Activated CD4-positive, alpha-beta memory T cell treated with anti-CD3 and anti-CD28 coated beads for 36 hours (primary cell): ENCODE data around the gene RBM44. TPM values are rescaled to one million over a fixed set of nuclear protein-coding genes. Genes with fewer than 3 reads are reported as not detected.

Experiments used
- CTCF ChIA-PET: fragments of 350-600 bp; sonication (Branson Sonifier 250); formaldehyde crosslinking; loops from one replicate; lab custom pipeline; 2021; ENCODE audit warnings: antibody characterized with exemption, inconsistent platforms; lab: Charles Lee
- POLR2A ChIA-PET: fragments of 350-600 bp; sonication (Branson Sonifier 250); formaldehyde crosslinking; loops from one replicate; lab custom pipeline; 2021; ENCODE audit warnings: antibody characterized with exemption; lab: Charles Lee
- DNase-seq: peaks from one replicate; pipeline ENCODE4 v3.0.0-alpha.2; 2020
- H3K27ac Mint-ChIP-seq: one replicate; pipeline ENCODE4 v1.8.0; 2021; ENCODE audit warnings: mixed read lengths
- H3K27me3 Mint-ChIP-seq: one replicate; pipeline ENCODE4 v1.8.0; 2021; ENCODE audit warnings: mixed read lengths
- H3K36me3 Mint-ChIP-seq: one replicate; pipeline ENCODE4 v1.8.0; 2021; ENCODE audit warnings: mixed read lengths
- H3K4me1 Mint-ChIP-seq: one replicate; pipeline ENCODE4 v1.8.0; 2021; ENCODE audit warnings: low read depth, mixed read lengths
- H3K4me3 Mint-ChIP-seq: one replicate; pipeline ENCODE4 v1.8.0; 2021; ENCODE audit warnings: mild to moderate bottlenecking, mixed read lengths
- H3K9me3 Mint-ChIP-seq: one replicate; pipeline ENCODE4 v1.8.0; 2021; ENCODE audit warnings: mixed read lengths
- intact Hi-C: fragments of 100-400 bp; cut with micrococcal nuclease; formaldehyde crosslinking; loops from one replicate; pipeline ENCODE4 v1.15.1; 2023
- total RNA-seq, 2 experiments: library from RNA; stranded (reverse); gene quantifications; one replicate each; pipeline ENCODE4 v1.2.3, GENCODE V29; 2021

RBM44 gene
- total RNA-seq, 2 experiments from 2014 or later = 0.69 to 0.75 TPM

DNA sequence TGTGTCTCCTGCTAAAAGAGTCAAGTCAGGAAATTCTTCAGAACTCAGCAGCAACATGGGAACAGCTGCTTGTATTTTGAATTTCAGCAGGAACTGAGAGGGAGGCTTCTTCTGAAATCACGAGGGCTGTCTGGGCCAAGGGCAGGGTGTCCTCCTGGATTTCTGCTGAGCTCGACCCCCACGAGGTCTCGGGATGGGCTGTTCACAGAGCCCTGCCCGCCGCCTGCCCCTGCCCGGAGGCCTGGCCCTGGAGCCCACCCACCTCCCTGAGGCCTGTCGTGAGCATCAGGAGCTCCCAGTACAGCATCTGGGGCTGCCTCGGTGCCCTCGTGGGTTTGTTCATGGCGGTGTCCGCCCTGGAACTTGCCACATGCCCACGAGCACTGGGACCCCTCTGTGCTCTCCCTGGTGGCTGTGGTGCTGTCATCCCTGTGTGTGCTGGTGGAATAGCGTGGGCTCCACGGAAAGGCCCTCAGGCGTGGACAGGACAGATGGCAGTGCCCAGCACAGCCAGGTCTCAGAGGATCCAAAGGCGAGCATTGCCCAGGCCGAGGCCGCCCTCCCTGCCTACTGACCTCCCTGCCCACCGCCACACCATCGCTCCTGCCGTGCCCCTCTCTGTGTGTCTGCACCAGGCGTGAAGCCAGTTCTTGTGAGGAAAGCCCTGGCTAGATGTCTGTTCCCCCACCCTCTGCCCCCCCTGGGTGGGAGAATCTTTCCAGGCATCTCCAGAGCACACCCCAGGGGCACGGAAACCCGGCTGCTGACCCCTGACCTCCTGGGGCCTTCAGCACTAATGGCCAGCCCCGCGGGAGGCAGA, 86.7 kb downstream of the RBM44 start:
- no peak for DNase-seq
- intact Hi-C loops = no loop called here
- Mint-ChIP-seq H3K36me3 (no peaks in the 10 kb centered on the region), H3K27ac (no peak overlapping the region), H3K4me3 (no peak overlapping the region), H3K9me3 (no peaks in the 10 kb centered on the region), H3K27me3 (no peaks in the 10 kb centered on the region), H3K4me1 (no peaks in the 10 kb centered on the region)
- ChIA-PET CTCF (no interaction called here), POLR2A (no interaction called here)

DNA sequence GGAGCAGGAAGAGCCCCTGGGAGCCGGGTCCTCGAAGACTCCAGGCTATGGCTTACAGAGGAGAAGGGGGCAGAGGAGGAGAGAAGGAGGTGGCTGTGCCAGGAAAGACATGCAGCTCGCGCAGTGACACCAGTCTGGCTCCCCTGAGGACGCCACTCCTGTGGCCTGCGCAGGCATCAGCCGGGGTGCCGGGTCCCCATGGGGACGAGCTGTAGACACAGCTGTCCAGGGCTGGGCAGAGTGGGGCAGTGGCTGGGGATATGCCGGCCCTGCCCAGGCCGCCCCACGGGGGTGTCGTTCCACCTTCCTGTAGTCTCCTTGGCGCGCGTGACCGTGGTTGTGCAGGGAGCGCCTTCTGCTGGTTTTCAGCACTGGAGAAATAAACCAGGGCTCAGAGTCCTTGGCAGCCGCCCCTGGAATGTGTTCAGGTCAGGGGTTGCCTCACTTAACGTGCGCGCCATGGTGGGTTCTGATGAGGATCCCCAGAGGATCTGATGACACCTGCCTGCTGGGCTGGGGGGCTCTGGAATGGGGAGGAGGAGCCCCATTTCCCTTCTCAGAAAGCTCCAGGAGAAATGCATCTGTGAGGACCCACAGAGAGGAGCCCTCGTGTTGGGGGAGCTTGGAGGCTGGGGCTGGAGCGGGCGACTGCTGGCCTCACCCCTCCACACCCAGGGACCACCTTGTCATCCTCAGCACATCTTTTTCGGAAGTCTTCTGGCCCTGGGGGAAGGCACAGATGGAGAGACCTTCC, 87.5 kb downstream of the RBM44 start:
- POLR2A ChIA-PET = no interaction called here
- intact Hi-C loops = no loop called here
- H3K4me3 Mint-ChIP-seq = no peak overlapping the region

DNA sequence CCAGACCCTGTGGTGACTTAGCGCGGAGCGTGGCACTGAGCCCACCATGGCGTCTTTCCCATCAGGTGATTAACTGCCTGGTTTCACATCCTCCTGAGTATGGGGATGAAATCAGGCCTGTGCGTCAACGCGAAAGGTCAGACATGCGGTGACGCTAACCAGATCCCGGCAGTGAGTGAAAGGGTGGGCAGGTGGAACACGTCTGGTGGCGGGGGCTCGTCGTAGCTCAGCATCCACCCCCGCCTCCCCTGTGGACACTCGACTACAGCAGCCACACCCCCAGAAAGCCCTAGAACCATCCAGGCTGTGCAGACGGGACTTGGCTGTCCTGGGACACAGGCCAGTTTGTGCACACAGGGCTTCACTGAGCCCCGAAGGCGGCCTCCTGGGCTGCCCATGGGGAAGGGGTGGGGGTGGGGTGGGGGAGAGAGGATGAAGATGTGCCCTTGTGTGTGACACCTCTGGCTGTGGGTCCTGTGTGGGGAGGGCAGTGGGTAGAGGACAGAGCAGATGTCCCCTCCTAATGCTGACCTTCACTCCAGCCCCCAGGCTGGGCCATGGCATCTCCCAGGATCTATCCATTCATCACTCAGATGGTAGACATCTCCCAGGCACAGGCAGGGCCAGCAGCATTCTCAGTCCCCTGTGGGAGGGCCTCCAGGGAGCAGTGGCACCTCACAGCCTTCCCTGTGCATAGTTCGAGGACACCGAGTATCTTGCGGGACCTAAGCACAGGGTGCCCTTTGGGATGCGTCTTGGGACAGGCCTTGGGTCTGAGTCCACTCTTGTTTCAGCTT, 88.3 kb downstream of the RBM44 start:
- no peaks in the 10 kb centered on the region for H3K27me3 Mint-ChIP-seq
- intact Hi-C loops = no loop called here
- H3K4me1 Mint-ChIP-seq = no peaks in the 10 kb centered on the region
- no peaks in the 10 kb centered on the region for H3K9me3 Mint-ChIP-seq
- CTCF ChIA-PET = no interaction called here
- no peak overlapping the region for H3K27ac Mint-ChIP-seq
- H3K4me3 Mint-ChIP-seq = no peak overlapping the region
- POLR2A ChIA-PET = no interaction called here
- no peaks in the 10 kb centered on the region for H3K36me3 Mint-ChIP-seq
- DNase-seq = no peak

More for the DNA sequence above, 87.5 kb downstream of the RBM44 start:
- no peaks in the 10 kb centered on the region for H3K4me1 Mint-ChIP-seq
- CTCF ChIA-PET = no interaction called here
- no peaks in the 10 kb centered on the region for H3K36me3 Mint-ChIP-seq
- no peak for DNase-seq
- H3K27ac Mint-ChIP-seq = no peak overlapping the region
- no peaks in the 10 kb centered on the region for H3K27me3 Mint-ChIP-seq
- H3K9me3 Mint-ChIP-seq = no peaks in the 10 kb centered on the region

GRCh38 chr2:237888389-237888788, 89.8 kb downstream of the RBM44 start:
- no peak overlapping the region for H3K4me3 Mint-ChIP-seq
- H3K9me3 Mint-ChIP-seq = no peaks in the 10 kb centered on the region
- H3K36me3 Mint-ChIP-seq = no peaks in the 10 kb centered on the region
- ChIA-PET POLR2A (no interaction called here), CTCF (no interaction called here)
- no peak for DNase-seq
- no peaks in the 10 kb centered on the region for H3K27me3 Mint-ChIP-seq
- H3K4me1 Mint-ChIP-seq = peaks cover 9% of the 10 kb centered on the region
- H3K27ac Mint-ChIP-seq = no peak overlapping the region
- intact Hi-C loops = no loop called here

DNA sequence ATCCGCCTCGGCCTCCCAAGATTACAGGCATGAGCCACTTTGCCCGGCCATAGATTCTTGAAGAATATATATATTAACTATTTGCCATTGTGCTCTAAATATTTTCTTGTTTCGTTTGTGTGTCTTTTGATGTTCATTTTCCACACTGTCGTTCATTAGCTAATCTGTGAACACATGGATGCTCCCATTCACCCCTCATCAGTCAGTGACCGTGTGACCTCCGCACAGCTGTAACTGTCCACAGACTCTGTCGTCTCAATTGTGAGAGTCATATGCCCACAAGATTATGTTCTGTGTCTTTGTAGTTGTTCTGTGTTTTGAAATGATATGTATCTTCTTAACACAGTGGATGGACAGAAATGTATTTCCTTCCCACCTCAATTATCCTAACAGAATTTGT, 90.4 kb downstream of the RBM44 start:
- DNase-seq = no peak
- POLR2A ChIA-PET = no interaction called here
- no peaks in the 10 kb centered on the region for H3K9me3 Mint-ChIP-seq
- H3K27me3 Mint-ChIP-seq = no peaks in the 10 kb centered on the region
- intact Hi-C loops = no loop called here
- no peak overlapping the region for H3K27ac Mint-ChIP-seq
- H3K36me3 Mint-ChIP-seq = no peaks in the 10 kb centered on the region
- no peak overlapping the region for H3K4me3 Mint-ChIP-seq
- peaks cover 10% of the 10 kb centered on the region for H3K4me1 Mint-ChIP-seq
- CTCF ChIA-PET = no interaction called here

- no peak overlapping the region for H3K27ac Mint-ChIP-seq
- H3K9me3 Mint-ChIP-seq = no peaks in the 10 kb centered on the region
- ChIA-PET CTCF (interaction anchor here (1.1 kb wide), 1 partner anchor 34 kb away, joined by 3 read pairs; no protein-coding TSS in a partner anchor), POLR2A (interaction anchor here (0.6 kb wide), 1 partner anchor 269 kb away, joined by 3 read pairs; no protein-coding TSS in a partner anchor)
- intact Hi-C loops = no loop called here
- no peaks in the 10 kb centered on the region for H3K27me3 Mint-ChIP-seq
- DNase-seq = no peak
- H3K4me3 Mint-ChIP-seq = no peak overlapping the region
- no peaks in the 10 kb centered on the region for H3K36me3 Mint-ChIP-seq
- H3K4me1 Mint-ChIP-seq = peaks cover 10% of the 10 kb centered on the region
Observed at GRCh38 chr2:237889811-237890210, 91.2 kb downstream of the RBM44 start.

Other genes with a start within 250 kb of the RBM44 start
- gene PRLH, start 232.2 kb upstream of the RBM44 start, total RNA-seq = not detected
- not detected for gene RAB17, start 208.0 kb upstream of the RBM44 start, total RNA-seq
- 100 to 1,000 TPM; 238 to 240 TPM for gene LRRFIP1, start 171.2 kb upstream of the RBM44 start, total RNA-seq
- gene RAMP1, start 60.8 kb downstream of the RBM44 start, total RNA-seq = under 1 TPM; 0.77 to 0.97 TPM
- gene UBE2F, start 168.2 kb downstream of the RBM44 start, total RNA-seq = 10 to 100 TPM; 50.7 to 52.9 TPM